Transverse colon (tissue), 3 donors: ENCODE results near the gene PIGBOS1.

Source experiments
- CTCF ChIP-seq, 5 experiments: fragments of 200-600 bp in 3 of 5; fragments of 450-650 bp in 2 of 5; sonication (generic) in 3 of 5; IDR thresholded peaks; 1 replicate in 2 of 5; 2 replicates in 3 of 5; pipeline ENCODE4 v1.5.1; 2016 to 2017; ENCODE audit warnings: antibody characterized with exemption in 5 of 5, inconsistent platforms in 3 of 5, mild to moderate bottlenecking in 2 of 5, moderate library complexity in 1 of 5
- POLR2A ChIP-seq: fragments of 450-650 bp; IDR thresholded peaks from one replicate; pipeline ENCODE4 v1.6.1; 2016; ENCODE audit warnings: antibody characterized with exemption, mild to moderate bottlenecking, moderate library complexity

- no peak for TF ChIP-seq CTCF (IDR thresholded peaks at IDR 0.05)
- no peak for TF ChIP-seq POLR2A
Observed at GRCh38 chr15:55276324-55276723, 42.6 kb downstream of the PIGBOS1 start.
